Endodermal cell (in vitro differentiated cells): ENCODE results near the gene DNPEP. TPM values are rescaled to one million over a fixed set of nuclear protein-coding genes. Genes with fewer than 3 reads are reported as not detected.

Experiments
- DNase-seq: peaks from one replicate; pipeline ENCODE4 v3.0.0-alpha.2; 2017
- H3K27ac ChIP-seq: 2 replicates; pipeline ENCODE4 v1.5.1; 2013; ENCODE audit warnings: mild to moderate bottlenecking, low read depth, low read length, moderate library complexity
- H3K27me3 ChIP-seq: 2 replicates; pipeline ENCODE4 v1.6.1; 2013; ENCODE audit warnings: mild to moderate bottlenecking, low read length, moderate library complexity; ENCODE audit not compliant: insufficient read depth, control insufficient read depth, poor library complexity, severe bottlenecking
- H3K36me3 ChIP-seq: 2 replicates; pipeline ENCODE4 v1.7.0; 2013; ENCODE audit warnings: mild to moderate bottlenecking, low read length, moderate library complexity; ENCODE audit not compliant: control insufficient read depth, insufficient read depth
- H3K4me1 ChIP-seq: one replicate; pipeline ENCODE4 v1.7.0; 2013; ENCODE audit warnings: low read length; ENCODE audit not compliant: control insufficient read depth, insufficient read depth
- H3K4me3 ChIP-seq: 2 replicates; pipeline ENCODE4 v1.5.1; 2013; ENCODE audit warnings: mild to moderate bottlenecking, low read length, moderate library complexity
- H3K9ac ChIP-seq: 2 replicates; pipeline ENCODE4 v1.6.1; 2013; ENCODE audit warnings: mild to moderate bottlenecking, low read length, moderate library complexity; ENCODE audit not compliant: poor library complexity, severe bottlenecking; ENCODE audit errors: extremely low read depth
- H3K9me3 ChIP-seq: 2 replicates; pipeline ENCODE4 v1.6.1; 2013; ENCODE audit warnings: mild to moderate bottlenecking, low read length, moderate library complexity; ENCODE audit not compliant: control insufficient read depth
- H3K27ac Mint-ChIP-seq: 2 replicates; pipeline ENCODE4 v1.8.0; 2020; ENCODE audit warnings: mixed read lengths
- H3K27me3 Mint-ChIP-seq: 2 replicates; pipeline ENCODE4 v1.8.0; 2021; ENCODE audit warnings: mild to moderate bottlenecking, mixed read lengths; ENCODE audit not compliant: insufficient read depth
- H3K36me3 Mint-ChIP-seq: 2 replicates; pipeline ENCODE4 v1.8.0; 2020; ENCODE audit warnings: low read depth, mixed read lengths
- H3K4me1 Mint-ChIP-seq: 2 replicates; pipeline ENCODE4 v1.8.0; 2020; ENCODE audit warnings: mixed read lengths
- H3K4me3 Mint-ChIP-seq: 2 replicates; pipeline ENCODE4 v1.8.0; 2020; ENCODE audit warnings: mild to moderate bottlenecking, moderate library complexity, mixed read lengths
- H3K9me3 Mint-ChIP-seq: 2 replicates; pipeline ENCODE4 v1.8.0; 2020; ENCODE audit warnings: mild to moderate bottlenecking, mixed read lengths
- CTCF ChIP-seq: fragments of 200-600 bp; sonication (generic); conservative IDR thresholded peaks from 2 replicates; pipeline ENCODE4 v1.5.0; 2021; ENCODE audit warnings: antibody characterized with exemption, mild to moderate bottlenecking
- WGBS, 2 experiments: methylation state at CpG; one replicate each; pipeline versions ENCODE4 v1.1.5 to v1.1.7; 2013; ENCODE audit warnings: missing lambda C conversion rate in 2 of 2, mixed read lengths in 1 of 2; ENCODE audit not compliant: insufficient coverage in 1 of 2, insufficient read length in 1 of 2; 5-methylcytosine and 5-hydroxymethylcytosine counted together
- total RNA-seq, 2 donors: library from RNA; stranded (reverse); fragmentation: NEBNext Ultra II Directional in 1 of 2; extraction: Animal tissue kit (Norgen Biotek cat#: 25700) in 1 of 2; gene quantifications; 2 replicates in 1 of 2; 3 replicates in 1 of 2; pipeline ENCODE4 v1.2.1, GENCODE V29; 2021

The DNPEP gene
- total RNA-seq, 2 donors from 2014 or later = 54.6 to 76.1 TPM

- Histone ChIP-seq H3K27me3 (no peaks in the 10 kb centered on the region), H3K36me3 (no peaks in the 10 kb centered on the region), H3K4me3 (no peak overlapping the region), H3K4me1 (peaks cover 22% of the 10 kb centered on the region), H3K27ac (no peak overlapping the region), H3K9me3 (no peaks in the 10 kb centered on the region), H3K9ac (no peak overlapping the region)
- WGBS, 2 experiments = 83 to 91% methylated on average over 8 to 10 of the region's 10 CpGs
- no peak overlapping the region for H3K4me3 Mint-ChIP-seq
- peaks cover 5% of the 10 kb centered on the region for H3K27me3 Mint-ChIP-seq
- H3K4me1 Mint-ChIP-seq = peaks cover 29% of the 10 kb centered on the region
- TF ChIP-seq CTCF = no peak
- H3K36me3 Mint-ChIP-seq = no peaks in the 10 kb centered on the region
- DNase-seq = peak; percentile 57
- no peak overlapping the region for H3K27ac Mint-ChIP-seq
- H3K9me3 Mint-ChIP-seq = no peaks in the 10 kb centered on the region
Measured at GRCh38 chr2:219404291-219404910, 16.7 kb upstream of the DNPEP start.

GRCh38 chr2:219403861-219404260 is 16.1 kb upstream of the DNPEP start:
- DNase-seq = no peak
- peaks cover 35% of the 10 kb centered on the region for H3K4me1 Mint-ChIP-seq
- no peaks in the 10 kb centered on the region for H3K36me3 Mint-ChIP-seq
- WGBS, 2 experiments = 93 to 94% methylated on average over 7 to 9 of the region's 9 CpGs
- no peak overlapping the region for H3K27ac ChIP-seq
- peaks cover 26% of the 10 kb centered on the region for H3K4me1 ChIP-seq
- H3K27ac Mint-ChIP-seq = no peak overlapping the region
- TF ChIP-seq CTCF = no peak
- H3K9me3 ChIP-seq = no peaks in the 10 kb centered on the region
- no peaks in the 10 kb centered on the region for H3K36me3 ChIP-seq
- no peaks in the 10 kb centered on the region for H3K9me3 Mint-ChIP-seq
- H3K4me3 ChIP-seq = no peak overlapping the region
- H3K27me3 Mint-ChIP-seq = peaks cover 5% of the 10 kb centered on the region
- no peaks in the 10 kb centered on the region for H3K27me3 ChIP-seq
- no peak overlapping the region for H3K9ac ChIP-seq
- no peak overlapping the region for H3K4me3 Mint-ChIP-seq

DNA sequence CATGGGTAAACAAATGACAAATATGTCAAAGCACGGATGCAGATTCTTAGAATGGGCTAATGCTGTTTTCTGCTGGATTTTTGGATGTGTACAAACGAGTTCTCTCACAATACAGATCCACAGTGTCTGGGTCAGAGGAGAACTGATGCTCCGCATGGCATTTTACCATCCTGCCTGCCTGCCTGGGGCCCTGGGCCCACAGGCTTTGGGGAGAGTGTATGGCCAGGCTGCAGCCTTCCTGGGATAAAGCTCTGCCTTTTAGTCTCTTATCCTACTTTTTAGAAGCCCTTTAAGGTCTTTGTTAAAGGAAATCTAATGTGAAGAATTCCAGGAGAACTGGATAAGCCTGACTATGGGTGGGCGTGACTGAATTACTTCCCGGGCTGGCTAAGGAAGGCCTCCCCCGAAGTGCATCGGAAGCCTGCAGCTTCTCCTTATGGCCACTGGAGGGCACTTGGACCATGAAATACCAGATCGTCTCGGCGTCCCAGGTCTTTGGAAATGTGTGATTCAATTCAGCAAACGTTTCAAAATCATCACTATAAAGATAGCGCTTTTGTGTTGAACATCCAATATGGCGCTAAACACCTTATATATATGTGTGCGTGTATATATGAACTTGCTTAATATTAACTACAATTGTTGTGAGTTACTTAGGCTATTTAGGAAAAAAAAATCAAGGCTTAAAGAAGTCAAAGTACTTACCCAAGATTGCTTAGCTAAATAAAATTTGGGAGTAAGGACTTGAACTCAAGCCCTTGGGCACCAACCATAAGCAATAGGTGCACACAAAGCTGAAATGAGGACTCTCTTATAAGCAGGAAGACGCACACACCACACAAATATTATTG is 15.2 kb upstream of the DNPEP start:
- peak; percentile 96 for TF ChIP-seq CTCF
- H3K4me3 Mint-ChIP-seq = no peak overlapping the region
- WGBS, 2 experiments = 14 to 21% methylated on average over 8 to 13 of the region's 15 CpGs

More for the DNA sequence above, 15.2 kb upstream of the DNPEP start:
- Histone ChIP-seq H3K27ac (no peak overlapping the region), H3K36me3 (no peaks in the 10 kb centered on the region), H3K9ac (no peak overlapping the region), H3K27me3 (no peaks in the 10 kb centered on the region), H3K4me1 (peaks cover 28% of the 10 kb centered on the region), H3K4me3 (peak overlapping the region; percentile 8), H3K9me3 (no peaks in the 10 kb centered on the region)
- Mint-ChIP-seq H3K36me3 (no peaks in the 10 kb centered on the region), H3K27ac (peak overlapping the region; percentile 20), H3K9me3 (no peaks in the 10 kb centered on the region), H3K27me3 (peaks cover 2% of the 10 kb centered on the region), H3K4me1 (peaks cover 37% of the 10 kb centered on the region)
- DNase-seq = peak; percentile 93
